GM18507 (cell line): Measurements from ENCODE around the gene PHEX.

Experiments
- DNase-seq: peaks from one replicate; pipeline ENCODE4 v3.0.0; 2011; ENCODE audit warnings: low read depth; ENCODE audit not compliant: insufficient read length; ENCODE audit errors: extremely low spot score
- FAIRE-seq: peaks from 2 replicates; lab custom pipeline; 2011; peaks lifted over from hg19 to GRCh38; lab: Jason Lieb, UNC

PHEX gene

GRCh38 chrX:22135994-22136684 lies 104.0 kb downstream of the PHEX start:
- no peak for DNase-seq
- FAIRE-seq, result peak; percentile 72

GRCh38 chrX:22136711-22137110 lies 104.6 kb downstream of the PHEX start:
- FAIRE-seq (no peak), DNase-seq (no peak)

GRCh38 chrX:22139822-22140221 lies 107.7 kb downstream of the PHEX start:
- FAIRE-seq (no peak), DNase-seq (no peak)

GRCh38 chrX:22141047-22141730 lies 109.1 kb downstream of the PHEX start:
- peak; percentile 24 for FAIRE-seq
- no peak for DNase-seq

GRCh38 chrX:22147214-22147613 lies 115.1 kb downstream of the PHEX start:
- FAIRE-seq, result no peak

GRCh38 chrX:22147942-22148341 lies 115.8 kb downstream of the PHEX start:
- DNase-seq (no peak), FAIRE-seq (no peak)

More at GRCh38 chrX:22147214-22147613, 115.1 kb downstream of the PHEX start:
- DNase-seq, result no peak

GRCh38 chrX:22148565-22148964 lies 116.4 kb downstream of the PHEX start:
- FAIRE-seq, result no peak

DNA sequence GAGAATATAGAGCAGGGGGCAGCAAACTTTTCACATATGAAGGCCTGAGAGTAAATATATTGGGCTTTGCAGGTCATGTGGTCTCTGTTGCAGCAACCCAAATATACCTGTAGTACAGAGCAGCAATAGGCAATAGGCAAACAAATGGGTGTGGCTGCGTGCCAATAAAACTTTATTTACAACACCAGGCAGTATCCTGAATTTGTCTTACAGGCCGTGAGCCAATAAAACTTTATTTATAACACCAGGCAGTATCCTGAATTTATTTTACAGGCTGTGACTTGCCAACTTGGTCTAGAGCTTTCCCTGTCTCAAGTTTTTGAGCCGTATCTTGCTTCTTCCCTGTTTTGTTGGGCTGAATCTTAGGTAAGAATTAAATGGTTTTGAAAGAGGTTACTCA lies 118.2 kb downstream of the PHEX start:
- no peak for DNase-seq
- FAIRE-seq, result no peak

More at GRCh38 chrX:22148565-22148964, 116.4 kb downstream of the PHEX start:
- DNase-seq, result no peak

- DNase-seq (no peak), FAIRE-seq (no peak)
Observed at GRCh38 chrX:22155126-22155525, 123.0 kb downstream of the PHEX start.

DNA sequence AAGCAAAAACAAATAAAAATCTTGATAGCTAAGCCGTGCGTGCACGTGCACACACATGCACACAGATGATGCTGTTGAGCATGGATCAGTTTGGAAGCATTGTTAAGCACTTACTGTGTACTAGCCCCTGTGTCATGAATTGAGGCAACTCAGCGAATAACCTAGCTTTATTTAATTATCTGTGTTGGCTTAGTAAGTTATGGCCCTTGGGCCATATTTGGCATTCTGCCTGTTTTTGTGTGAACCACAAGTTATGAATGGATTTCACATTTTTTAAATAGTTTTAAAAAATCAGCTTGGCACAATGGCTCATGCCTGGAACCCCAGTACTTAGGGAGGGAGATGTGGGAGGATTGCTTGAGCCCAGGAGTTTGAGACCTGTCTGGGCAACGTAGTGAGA lies 126.9 kb downstream of the PHEX start:
- no peak for DNase-seq
- FAIRE-seq, result no peak

GRCh38 chrX:22163326-22163725 lies 131.2 kb downstream of the PHEX start:
- no peak for FAIRE-seq
- no peak for DNase-seq

DNA sequence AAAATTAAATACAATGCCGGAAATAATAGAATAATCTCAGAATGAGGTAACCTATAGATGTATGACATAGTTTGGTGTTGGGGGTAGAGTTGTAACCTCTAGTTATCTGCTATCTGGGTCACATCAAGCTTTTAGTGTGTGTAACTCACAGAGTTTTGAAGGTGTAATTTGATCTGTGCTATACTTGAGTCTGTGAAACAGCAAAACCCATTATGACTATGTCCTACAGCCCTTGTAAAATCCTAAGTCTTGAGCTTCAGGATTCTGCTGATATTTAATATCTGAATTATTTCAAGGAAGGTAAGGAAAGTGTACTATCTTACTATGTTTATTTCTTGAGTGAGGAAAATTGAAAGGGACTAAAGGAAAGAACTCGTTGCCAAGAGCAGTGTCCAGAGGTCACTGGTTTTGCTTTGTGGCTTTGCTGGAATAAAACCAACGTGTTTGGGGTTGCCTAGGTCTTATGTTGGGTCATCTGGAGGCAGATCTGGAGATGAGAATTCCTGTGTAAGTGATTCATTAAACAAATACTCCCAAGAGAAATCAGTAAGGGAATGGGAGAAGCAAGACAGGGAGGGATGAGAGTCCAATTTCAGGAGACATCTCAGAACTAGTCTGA lies 132.8 kb downstream of the PHEX start:
- FAIRE-seq, result no peak
- DNase-seq, result no peak

GRCh38 chrX:22165732-22166457 lies 133.8 kb downstream of the PHEX start:
- DNase-seq (no peak), FAIRE-seq (no peak)

DNA sequence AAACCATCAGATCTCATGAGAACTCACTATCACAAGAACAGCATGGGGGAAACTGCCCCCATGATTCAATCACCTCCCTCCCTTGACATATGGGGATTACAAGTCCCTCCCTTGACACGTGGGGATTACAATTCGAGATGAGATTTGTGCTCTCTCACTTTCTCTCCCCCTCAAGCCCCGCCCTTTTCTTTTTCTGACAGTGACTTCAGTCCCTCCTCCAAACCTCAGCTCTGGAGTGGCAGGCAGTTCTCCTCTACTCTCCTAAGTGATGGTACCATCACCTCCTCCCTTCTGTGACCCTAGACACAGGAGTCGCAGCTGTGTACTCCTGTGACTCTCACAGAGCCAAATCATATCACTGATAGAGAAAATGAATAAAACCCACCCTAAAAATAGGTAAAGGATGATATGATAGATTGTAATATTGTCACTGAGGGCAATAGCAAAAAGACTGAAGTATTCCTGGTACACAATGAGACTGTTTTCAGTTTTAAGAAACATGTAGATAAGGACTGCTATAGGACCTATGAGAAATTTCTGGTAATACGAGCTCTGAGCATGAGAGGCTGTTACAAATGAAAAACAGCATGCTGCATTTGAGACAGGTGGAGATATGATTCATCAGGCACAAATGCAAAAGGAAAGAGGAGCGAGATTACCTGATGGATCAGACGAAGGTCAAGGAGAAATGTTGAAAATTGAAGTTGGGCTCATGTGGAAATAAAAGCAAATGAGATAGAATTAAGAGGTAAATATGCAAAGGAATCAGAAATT lies 139.3 kb downstream of the PHEX start:
- no peak for FAIRE-seq
- DNase-seq, result no peak

GRCh38 chrX:22173966-22174365 lies 141.8 kb downstream of the PHEX start:
- no peak for FAIRE-seq
- DNase-seq, result no peak

- no peak for DNase-seq
- no peak for FAIRE-seq
Observed at GRCh38 chrX:22177950-22178515, 145.9 kb downstream of the PHEX start.

DNA sequence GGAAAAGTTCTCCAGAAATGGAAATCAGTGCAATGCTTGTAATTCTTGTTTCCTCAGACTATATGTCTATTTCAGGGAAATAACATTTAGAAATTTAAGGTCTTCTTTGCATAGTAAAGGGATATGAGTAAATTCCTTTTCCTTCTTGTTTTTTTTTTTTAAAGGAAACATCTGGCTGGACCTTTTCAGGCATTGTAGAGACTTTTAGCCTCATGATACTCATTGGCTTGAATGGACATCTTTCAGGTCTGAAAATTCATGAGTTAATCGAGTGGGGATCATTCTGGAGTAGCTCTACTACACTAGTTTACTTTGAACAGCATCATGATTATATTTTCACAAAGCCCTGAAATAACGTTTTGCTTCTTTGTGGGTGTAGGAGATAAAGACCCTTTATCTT lies 152.0 kb downstream of the PHEX start:
- DNase-seq (no peak), FAIRE-seq (no peak)

DNA sequence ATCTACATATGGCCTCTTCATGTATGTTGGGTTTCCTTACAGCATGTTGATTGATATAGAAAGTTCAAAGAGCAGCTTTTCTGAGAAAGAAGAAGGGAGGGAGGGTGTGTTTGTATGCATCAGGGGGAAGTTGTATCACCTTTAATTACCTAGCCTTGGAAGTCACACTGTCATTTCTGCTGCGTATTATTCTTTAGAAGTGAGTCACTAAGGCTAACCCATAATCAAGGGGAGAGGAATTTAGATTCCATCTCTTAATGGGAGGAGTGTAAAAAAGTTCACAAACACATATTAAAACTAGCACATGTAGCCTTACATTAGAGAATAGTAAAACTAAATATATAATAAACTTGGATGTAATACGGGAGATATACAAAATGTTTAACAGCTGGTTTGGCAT lies 154.0 kb downstream of the PHEX start:
- no peak for DNase-seq

DNA sequence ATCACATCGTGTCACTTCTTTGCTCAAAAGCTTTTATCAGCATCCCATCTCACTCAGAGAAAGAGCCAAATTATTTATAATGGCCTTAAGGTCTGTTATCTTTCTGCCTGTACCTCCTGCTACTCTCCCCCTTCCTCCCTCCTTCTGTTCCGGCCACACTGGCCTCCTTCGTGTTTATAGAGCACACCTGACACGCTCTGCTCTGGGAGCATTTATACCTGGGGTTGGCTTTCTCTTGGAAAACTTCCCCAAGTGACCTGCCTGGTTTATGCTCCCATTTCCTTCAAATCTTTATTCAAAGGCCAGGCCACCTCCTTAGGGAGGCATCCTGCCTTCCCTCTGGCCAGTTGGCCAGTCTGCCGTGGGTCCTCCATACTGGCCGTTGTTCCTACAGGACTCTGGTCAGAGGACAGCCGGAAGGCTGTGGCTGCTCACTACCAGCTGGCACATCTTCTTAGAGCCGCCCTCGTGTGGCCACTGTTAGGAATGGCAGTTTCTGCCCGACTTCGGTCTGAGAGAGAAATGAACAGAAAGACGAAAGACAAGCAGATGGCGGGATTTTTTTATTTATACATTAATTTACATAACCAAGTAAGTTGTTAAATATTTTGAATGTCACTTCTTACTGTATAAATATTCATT lies 160.4 kb downstream of the PHEX start:
- FAIRE-seq, result peak; percentile 87
- no peak for DNase-seq

More for the DNA sequence above, 154.0 kb downstream of the PHEX start:
- no peak for FAIRE-seq
